HepG2 (cell line): ENCODE measurements around the gene CDNF. TPM values are rescaled to one million over a fixed set of nuclear protein-coding genes. Genes with fewer than 3 reads are reported as not detected.

Experiments used
- ATAC-seq: fragments of 200-7000 bp; cut with Tn5 transposase; 3 replicates; pipeline ENCODE4 v1.9.1; 2020; ENCODE audit warnings: mild to moderate bottlenecking, moderate library complexity
- BruUV-seq: library from RNA; stranded (reverse); fragments of 400-500 nt; replicated peaks from 2 replicates; lab custom pipeline; 2021; lab: Mats Ljungman, UMichigan
- CTCF ChIA-PET: fragments of 300-600 bp; formaldehyde crosslinking; extraction: SDS; loops from one replicate; lab custom pipeline; 2021; ENCODE audit warnings: low total read pairs, inconsistent platforms, low intra/inter-chr PET ratio; lab: Yijun Ruan, JAX
- POLR2A ChIA-PET: fragments of 350-600 bp; sonication (Branson Sonifier 250); formaldehyde crosslinking; loops from one replicate; lab custom pipeline; 2020; ENCODE audit warnings: antibody characterized with exemption, inconsistent platforms; lab: Yijun Ruan, JAX
- DNase-seq: peaks from one replicate; pipeline ENCODE4 v3.0.0-alpha.2; 2015; ENCODE audit warnings: low spot score
- FAIRE-seq: peaks from 3 replicates; lab custom pipeline; 2011; peaks lifted over from hg19 to GRCh38; lab: Jason Lieb, UNC
- H2AFZ ChIP-seq: one replicate; pipeline ENCODE4 v1.6.1; 2011; ENCODE audit warnings: low read length, inconsistent platforms
- H3K27ac ChIP-seq: fragments of 300-600 bp; 3 replicates; pipeline ENCODE4 v1.8.0; 2011; ENCODE audit warnings: mixed run types, mild to moderate bottlenecking, mixed read lengths, low read length, inconsistent platforms; ENCODE audit not compliant: insufficient read depth; ENCODE audit errors: extremely low read length
- H3K27me3 ChIP-seq, 2 experiments: fragments of 200-600 bp in 1 of 2; 2 replicates in 1 of 2; 3 replicates in 1 of 2; pipeline versions ENCODE4 v1.6.0 to v1.8.0; 2011; ENCODE audit warnings: low read length in 2 of 2, mild to moderate bottlenecking in 2 of 2, moderate library complexity in 2 of 2, inconsistent platforms in 1 of 2; ENCODE audit not compliant: insufficient read depth in 2 of 2, control insufficient read depth in 1 of 2
- H3K36me3 ChIP-seq, 2 experiments: fragments of 200-600 bp in 1 of 2; replicated peaks in 1 of 2; 2 replicates in 1 of 2; 3 replicates in 1 of 2; pipeline versions ENCODE4 v1.5.1 to v1.8.0; 2011; ENCODE audit warnings: low read length in 2 of 2, inconsistent platforms in 1 of 2; ENCODE audit not compliant: insufficient read depth in 2 of 2, control insufficient read depth in 1 of 2
- H3K4me1 ChIP-seq: 2 replicates; pipeline ENCODE4 v1.5.1; 2012; ENCODE audit warnings: low read length, inconsistent platforms; ENCODE audit not compliant: insufficient read depth
- H3K4me2 ChIP-seq: 2 replicates; pipeline ENCODE4 v1.6.0; 2011; ENCODE audit warnings: low read depth, low read length, inconsistent platforms
- H3K4me3 ChIP-seq, 3 experiments: fragments of 200-600 bp in 1 of 3; sonication (generic), shearing (Covaris generic) in 1 of 3; replicated peaks in 1 of 3; 2 replicates each; pipeline ENCODE4 v1.5.1; 2011 to 2016; ENCODE audit warnings: low read length in 3 of 3, inconsistent platforms in 2 of 3, low read depth in 2 of 3, mild to moderate bottlenecking in 2 of 3, control low read depth in 1 of 3, mixed read lengths in 1 of 3; ENCODE audit not compliant: insufficient read depth in 1 of 3
- H3K79me2 ChIP-seq: one replicate; pipeline ENCODE4 v1.6.1; 2011; ENCODE audit warnings: low read length, inconsistent platforms; ENCODE audit not compliant: insufficient read depth
- H3K9ac ChIP-seq: 2 replicates; pipeline ENCODE4 v1.6.0; 2011; ENCODE audit warnings: mild to moderate bottlenecking, low read depth, low read length, inconsistent platforms; ENCODE audit not compliant: insufficient read depth
- H3K9me3 ChIP-seq: 2 replicates; pipeline ENCODE4 v1.5.1; 2012; ENCODE audit warnings: mild to moderate bottlenecking, low read length
- H4K20me1 ChIP-seq: 2 replicates; pipeline ENCODE4 v1.6.0; 2011; ENCODE audit warnings: inconsistent platforms, mild to moderate bottlenecking, low read length, moderate library complexity; ENCODE audit not compliant: insufficient read depth
- ATF5 ChIP-seq: sonication (generic); formaldehyde crosslinking; IDR thresholded peaks from 2 replicates; pipeline ENCODE4 v1.4.0; 2020; ENCODE audit warnings: mild to moderate bottlenecking, low read depth, missing genetic modification reagents
- CEBPB ChIP-seq: IDR thresholded peaks from 2 replicates; pipeline ENCODE4 v1.6.1; 2011; ENCODE audit warnings: low read depth, low read length, improper control_type of control experiment, borderline replicate concordance
- POGK ChIP-seq: sonication (generic); formaldehyde crosslinking; conservative IDR thresholded peaks from 2 replicates; pipeline ENCODE4 v1.8.0; 2022; ENCODE audit warnings: mild to moderate bottlenecking, moderate library complexity, missing genetic modification reagents
- ZBTB14 ChIP-seq: sonication (generic); formaldehyde crosslinking; IDR thresholded peaks from 2 replicates; pipeline ENCODE4 v1.4.0; 2020; ENCODE audit warnings: missing genetic modification reagents
- WGBS: methylation state at CpG from one replicate; pipeline ENCODE4 v1.1.6; 2017; ENCODE audit warnings: low lambda C conversion rate; 5-methylcytosine and 5-hydroxymethylcytosine counted together
- in situ Hi-C: cut with HindIII; loops from 2 replicates; pipeline ENCODE4 v1.10.0; 2017; ENCODE audit warnings: low pct_unique_long_range_greater_than_20kb; ENCODE audit not compliant: extremely low pct_ligation_motif_present
- intact Hi-C: fragments of 100-400 bp; cut with micrococcal nuclease; formaldehyde crosslinking; loops from one replicate; pipeline ENCODE4 v1.10.0; 2022; ENCODE audit not compliant: unreplicated experiment
- polyA plus RNA-seq, 8 experiments: library from polyadenylated mRNA; depleted of rRNA in 3 of 8; stranded (reverse) in 7 of 8; unstranded in 1 of 8; fragments of >200 nt; fragmentation: Illumina TruSeq in 4 of 8; extraction: Trizol in 4 of 8; gene quantifications; 2 replicates each; pipeline versions ENCODE4 v1.2.1 to v1.2.3, GENCODE V29; 2011 to 2016; ENCODE audit warnings: low read depth in 4 of 8, missing spikeins in 1 of 8, mixed read lengths in 1 of 8; ENCODE audit not compliant: insufficient read depth in 1 of 8
- total RNA-seq, 5 experiments: library from RNA; depleted of rRNA; stranded (reverse); fragments of >200 nt; fragmentation: Illumina TruSeq; extraction: Trizol; gene quantifications; 2 replicates each; pipeline ENCODE4 v1.2.3, GENCODE V29; 2016; ENCODE audit warnings: low read depth in 1 of 5

Gene CDNF
- total and polyA plus RNA-seq, 2 of the 13 experiments (the other 11 are each of a cell fraction or from before 2014, with no cell fraction given), result 0.29 to 0.33 TPM

GRCh38 chr10:14876764-14877163 is 38.9 kb upstream of the CDNF start:
- Histone ChIP-seq H3K79me2 (peaks cover 43% of the 10 kb centered on the region), H4K20me1 (no peaks in the 10 kb centered on the region), H3K9me3 (no peaks in the 10 kb centered on the region), H3K36me3 (no peaks in the 10 kb centered on the region), H2AFZ (no peak overlapping the region), H3K4me2 (peak overlapping the region; percentile 86), H3K4me3 (no peak overlapping the region), H3K4me1 (peaks cover 36% of the 10 kb centered on the region), H3K27me3 (no peaks in the 10 kb centered on the region; a peak in 1 of 5 replicates), H3K27ac (no peak overlapping the region), H3K9ac (no peak overlapping the region)
- no peak for FAIRE-seq
- ChIA-PET CTCF (no interaction called here), POLR2A (interaction anchor here (1.8 kb wide), 1 partner anchor 292 kb away, joined by 8 read pairs; the partner anchor contains the start of gene NMT2)
- 99% methylated on average over 9 of the region's 9 CpGs for WGBS
- TF ChIP-seq ATF5 (CRISPR knock-in tag) (no peak), POGK (CRISPR knock-in tag) (no peak)
- intact Hi-C loops, result loop anchor here (10.0 kb wide), 1 partner anchor 78 kb away; the partner anchor contains the start of genes DCLRE1C and MEIG1
- no peak for ATAC-seq
- in situ Hi-C loops, result no loop called here
- BruUV-seq, result no TSS peak
- DNase-seq, result no peak

- TF ChIP-seq ZBTB14 (CRISPR knock-in tag) (no peak), CEBPB (peak; percentile 48; the same call in 1 of the 2 replicates)
- TF ChIP-seq, all 625 proteins: peak for 1
- Histone ChIP-seq H3K79me2 (peaks cover 35% of the 10 kb centered on the region), H3K27me3 (no peaks in the 10 kb centered on the region; a peak in 1 of 5 replicates), H3K4me3 (no peak overlapping the region), H4K20me1 (no peaks in the 10 kb centered on the region), H3K36me3 (no peaks in the 10 kb centered on the region), H3K27ac (no peak overlapping the region), H3K9ac (no peak overlapping the region), H3K4me2 (no peak overlapping the region), H2AFZ (no peak overlapping the region), H3K9me3 (no peaks in the 10 kb centered on the region), H3K4me1 (peaks cover 27% of the 10 kb centered on the region)
- no TSS peak for BruUV-seq
- FAIRE-seq (no peak), ATAC-seq (no peak), DNase-seq (no peak)
- CTCF ChIA-PET, result no interaction called here
- WGBS, result 97% methylated on average over 12 of the region's 12 CpGs
- in situ Hi-C loops (no loop called here), intact Hi-C loops (loop anchor here (10.0 kb wide), 1 partner anchor 79 kb away; the partner anchor contains the start of genes DCLRE1C and MEIG1)
- POLR2A ChIA-PET, result no interaction called here
Measured at GRCh38 chr10:14875941-14876340, 38.1 kb upstream of the CDNF start.
